Neural cell (in vitro differentiated cells): Measurements from ENCODE around the gene SLC28A1. TPM values are rescaled to one million over a fixed set of nuclear protein-coding genes. Genes with fewer than 3 reads are reported as not detected.

ENCODE experiments used
- H2AFZ ChIP-seq: fragments of 200-600, 300-800 bp; sonication (generic), shearing (Covaris generic); 2 replicates; pipeline ENCODE4 v1.6.0; 2014; ENCODE audit warnings: low read depth, mild to moderate bottlenecking, antibody characterized with exemption, low read length, moderate library complexity
- H3F3A ChIP-seq: fragments of 200-600 bp; shearing (Covaris generic); 2 replicates; pipeline ENCODE4 v1.6.1; 2016; ENCODE audit warnings: mild to moderate bottlenecking, moderate library complexity, mixed read lengths, antibody characterized with exemption, low read length; ENCODE audit not compliant: insufficient read depth, poor library complexity, severe bottlenecking
- H3K27ac ChIP-seq: fragments of 200-600, 300-800 bp; sonication (generic), shearing (Covaris generic); 2 replicates; pipeline ENCODE4 v1.5.1; 2014; ENCODE audit warnings: mild to moderate bottlenecking, low read length, moderate library complexity
- H3K27me3 ChIP-seq: fragments of 300-800, 200-600 bp; sonication (generic), shearing (Covaris generic); 2 replicates; pipeline ENCODE4 v1.6.0; 2014; ENCODE audit warnings: mild to moderate bottlenecking, low read depth, low read length, moderate library complexity; ENCODE audit not compliant: insufficient read depth
- H3K36me3 ChIP-seq: fragments of 300-800, 200-600 bp; sonication (generic), shearing (Covaris generic); 2 replicates; pipeline ENCODE4 v1.5.1; 2014; ENCODE audit warnings: mild to moderate bottlenecking, antibody characterized with exemption, low read length, moderate library complexity; ENCODE audit not compliant: insufficient read depth
- H3K4me2 ChIP-seq: fragments of 300-800, 200-600 bp; sonication (generic), shearing (Covaris generic); 2 replicates; pipeline ENCODE4 v1.6.0; 2014; ENCODE audit warnings: mild to moderate bottlenecking, low read length
- H3K4me3 ChIP-seq: fragments of 300-800, 200-600 bp; sonication (generic), shearing (Covaris generic); 2 replicates; pipeline ENCODE4 v1.5.1; 2014; ENCODE audit warnings: mild to moderate bottlenecking, low read length, moderate library complexity
- H3K79me2 ChIP-seq: fragments of 200-600 bp; shearing (Covaris generic); replicated peaks from 2 replicates; pipeline ENCODE4 v1.6.0; 2014; ENCODE audit warnings: mild to moderate bottlenecking, low read length, moderate library complexity; ENCODE audit not compliant: insufficient read depth
- H3K9ac ChIP-seq: fragments of 300-800, 200-600 bp; sonication (generic), shearing (Covaris generic); 2 replicates; pipeline ENCODE4 v1.6.1; 2016; ENCODE audit warnings: mild to moderate bottlenecking, low read length, mixed read lengths
- H3K9me2 ChIP-seq: fragments of 200-600 bp; shearing (Covaris generic); 2 replicates; pipeline ENCODE4 v1.6.1; 2016; ENCODE audit warnings: mild to moderate bottlenecking, low read length, mixed read lengths; ENCODE audit not compliant: insufficient read depth
- H3K9me3 ChIP-seq: fragments of 200-600, 300-800 bp; sonication (generic), shearing (Covaris generic); 2 replicates; pipeline ENCODE4 v1.6.1; 2016; ENCODE audit warnings: mild to moderate bottlenecking, mixed run types, low read length, moderate library complexity, mixed read lengths
- H4K20me1 ChIP-seq: fragments of 200-600 bp; shearing (Covaris generic); 2 replicates; pipeline ENCODE4 v1.6.1; 2016; ENCODE audit warnings: mild to moderate bottlenecking, mixed run types; ENCODE audit not compliant: insufficient read depth
- EP300 ChIP-seq: fragments of 450-650 bp; conservative IDR thresholded peaks from 2 replicates; pipeline ENCODE4 v1.6.1; 2014; ENCODE audit warnings: antibody characterized with exemption, mild to moderate bottlenecking, moderate library complexity; ENCODE audit not compliant: poor library complexity, severe bottlenecking
- EZH2 ChIP-seq: fragments of 200-600, 300-800 bp; shearing (Covaris generic), sonication (generic); IDR thresholded peaks from 2 replicates; pipeline ENCODE4 v1.6.1; 2014; ENCODE audit warnings: antibody characterized with exemption, low read length, borderline replicate concordance, mild to moderate bottlenecking; ENCODE audit not compliant: insufficient read depth, poor library complexity, severe bottlenecking
- MXI1 ChIP-seq: fragments of 450-650 bp; conservative IDR thresholded peaks from 2 replicates; pipeline ENCODE4 v1.6.1; 2014; ENCODE audit warnings: antibody characterized with exemption, mild to moderate bottlenecking; ENCODE audit not compliant: poor library complexity, severe bottlenecking
- POLR2AphosphoS5 ChIP-seq: IDR thresholded peaks from 2 replicates; pipeline ENCODE4 v1.6.1; 2012
- RAD21 ChIP-seq: fragments of 450-650 bp; conservative IDR thresholded peaks from 2 replicates; pipeline ENCODE4 v1.6.1; 2014; ENCODE audit warnings: antibody characterized with exemption, mild to moderate bottlenecking, moderate library complexity
- SMC3 ChIP-seq: fragments of 450-650 bp; conservative IDR thresholded peaks from 2 replicates; pipeline ENCODE4 v1.6.1; 2014; ENCODE audit warnings: antibody characterized with exemption, mild to moderate bottlenecking, moderate library complexity; ENCODE audit not compliant: poor library complexity
- TAF1 ChIP-seq: IDR thresholded peaks from 2 replicates; pipeline ENCODE4 v1.6.1; 2012; ENCODE audit warnings: low read depth
- polyA plus RNA-seq: library from polyadenylated mRNA; depleted of rRNA; stranded (reverse); fragments of >200 nt; gene quantifications from 2 replicates; pipeline ENCODE4 v1.2.3, GENCODE V29; 2014
- TF ChIP-seq, protein P1 (sequence below): IDR thresholded peaks from 2 replicates; pipeline ENCODE4 v1.6.1; 2012; ENCODE audit warnings: borderline replicate concordance
- TF ChIP-seq, protein P2 (sequence below): fragments of 450-650 bp; IDR thresholded peaks from 2 replicates; pipeline ENCODE4 v1.5.1; 2014; ENCODE audit warnings: antibody characterized with exemption, mild to moderate bottlenecking, moderate library complexity; ENCODE audit not compliant: poor library complexity, severe bottlenecking

SLC28A1 gene
- polyA plus RNA-seq, 1 donor from 2014 or later = not detected

DNA sequence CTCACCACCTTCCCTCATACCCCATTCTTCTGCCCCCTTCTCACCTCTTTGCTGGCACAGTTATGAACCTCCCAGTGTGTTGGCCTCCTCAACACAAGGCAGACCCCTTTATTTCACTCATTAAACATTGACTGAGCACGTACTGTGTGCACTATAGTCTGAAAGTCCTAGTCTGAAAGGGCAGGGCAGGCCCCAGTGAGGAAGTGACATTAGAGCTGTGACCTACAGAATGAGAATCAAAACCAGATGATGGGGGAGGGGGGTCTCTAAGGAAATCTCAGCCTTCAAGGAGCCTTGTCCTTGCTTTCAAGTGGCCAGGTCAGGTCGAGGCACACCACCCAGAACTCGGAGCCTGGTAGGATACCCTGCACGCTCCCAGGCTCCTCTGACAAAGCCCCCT is 3.5 kb downstream of the SLC28A1 start:
- no peaks in the 10 kb centered on the region for H3K36me3 ChIP-seq
- no peaks in the 10 kb centered on the region for H3K79me2 ChIP-seq
- H3K27ac ChIP-seq = no peak overlapping the region
- no peaks in the 10 kb centered on the region for H3K27me3 ChIP-seq
- no peak overlapping the region for H3K4me3 ChIP-seq
- TF ChIP-seq POLR2AphosphoS5 (no peak), RAD21 (no peak), EP300 (no peak), EZH2 (no peak)
- TF ChIP-seq, protein P1, sequence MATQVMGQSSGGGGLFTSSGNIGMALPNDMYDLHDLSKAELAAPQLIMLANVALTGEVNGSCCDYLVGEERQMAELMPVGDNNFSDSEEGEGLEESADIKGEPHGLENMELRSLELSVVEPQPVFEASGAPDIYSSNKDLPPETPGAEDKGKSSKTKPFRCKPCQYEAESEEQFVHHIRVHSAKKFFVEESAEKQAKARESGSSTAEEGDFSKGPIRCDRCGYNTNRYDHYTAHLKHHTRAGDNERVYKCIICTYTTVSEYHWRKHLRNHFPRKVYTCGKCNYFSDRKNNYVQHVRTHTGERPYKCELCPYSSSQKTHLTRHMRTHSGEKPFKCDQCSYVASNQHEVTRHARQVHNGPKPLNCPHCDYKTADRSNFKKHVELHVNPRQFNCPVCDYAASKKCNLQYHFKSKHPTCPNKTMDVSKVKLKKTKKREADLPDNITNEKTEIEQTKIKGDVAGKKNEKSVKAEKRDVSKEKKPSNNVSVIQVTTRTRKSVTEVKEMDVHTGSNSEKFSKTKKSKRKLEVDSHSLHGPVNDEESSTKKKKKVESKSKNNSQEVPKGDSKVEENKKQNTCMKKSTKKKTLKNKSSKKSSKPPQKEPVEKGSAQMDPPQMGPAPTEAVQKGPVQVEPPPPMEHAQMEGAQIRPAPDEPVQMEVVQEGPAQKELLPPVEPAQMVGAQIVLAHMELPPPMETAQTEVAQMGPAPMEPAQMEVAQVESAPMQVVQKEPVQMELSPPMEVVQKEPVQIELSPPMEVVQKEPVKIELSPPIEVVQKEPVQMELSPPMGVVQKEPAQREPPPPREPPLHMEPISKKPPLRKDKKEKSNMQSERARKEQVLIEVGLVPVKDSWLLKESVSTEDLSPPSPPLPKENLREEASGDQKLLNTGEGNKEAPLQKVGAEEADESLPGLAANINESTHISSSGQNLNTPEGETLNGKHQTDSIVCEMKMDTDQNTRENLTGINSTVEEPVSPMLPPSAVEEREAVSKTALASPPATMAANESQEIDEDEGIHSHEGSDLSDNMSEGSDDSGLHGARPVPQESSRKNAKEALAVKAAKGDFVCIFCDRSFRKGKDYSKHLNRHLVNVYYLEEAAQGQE = no peak
- no peaks in the 10 kb centered on the region for H3K9me2 ChIP-seq
- H4K20me1 ChIP-seq = no peaks in the 10 kb centered on the region
- H3K9me3 ChIP-seq = no peaks in the 10 kb centered on the region
- H3K9ac ChIP-seq = no peak overlapping the region
- H2AFZ ChIP-seq = no peak overlapping the region
- no peaks in the 10 kb centered on the region for H3F3A ChIP-seq
- H3K4me2 ChIP-seq = no peak overlapping the region

DNA sequence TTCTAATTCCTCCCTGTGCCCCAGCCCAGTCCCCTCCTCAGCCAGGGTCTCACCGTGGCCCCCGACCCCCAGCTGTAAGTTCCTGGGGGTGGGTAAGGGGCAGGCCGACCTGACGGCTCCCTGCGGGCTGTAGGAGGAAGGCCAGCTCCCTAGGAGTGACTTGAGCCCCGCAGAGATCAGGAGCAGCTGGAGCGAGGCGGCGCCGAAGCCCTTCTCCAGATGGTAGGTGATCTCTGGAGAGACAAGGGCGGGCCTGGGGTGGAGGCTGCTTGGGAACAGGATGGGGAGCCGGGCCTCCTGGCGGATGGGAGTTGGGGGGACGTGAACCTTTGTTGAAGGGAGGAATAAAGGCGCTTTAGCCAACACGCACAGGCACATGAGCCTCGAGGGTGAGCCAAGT is 4.2 kb downstream of the SLC28A1 start:
- Histone ChIP-seq H3K36me3 (no peaks in the 10 kb centered on the region), H2AFZ (no peak overlapping the region), H3K4me3 (no peak overlapping the region), H3K27me3 (no peaks in the 10 kb centered on the region), H4K20me1 (no peaks in the 10 kb centered on the region), H3K4me2 (no peak overlapping the region), H3K27ac (no peak overlapping the region), H3K9ac (no peak overlapping the region), H3K79me2 (no peaks in the 10 kb centered on the region), H3K9me3 (no peaks in the 10 kb centered on the region), H3K9me2 (no peaks in the 10 kb centered on the region), H3F3A (no peaks in the 10 kb centered on the region)
- TF ChIP-seq SMC3 (no peak), EP300 (no peak), TAF1 (no peak), RAD21 (no peak), POLR2AphosphoS5 (no peak), MXI1 (no peak), EZH2 (no peak)
- TF ChIP-seq, protein P1 = no peak
- TF ChIP-seq, protein P2, sequence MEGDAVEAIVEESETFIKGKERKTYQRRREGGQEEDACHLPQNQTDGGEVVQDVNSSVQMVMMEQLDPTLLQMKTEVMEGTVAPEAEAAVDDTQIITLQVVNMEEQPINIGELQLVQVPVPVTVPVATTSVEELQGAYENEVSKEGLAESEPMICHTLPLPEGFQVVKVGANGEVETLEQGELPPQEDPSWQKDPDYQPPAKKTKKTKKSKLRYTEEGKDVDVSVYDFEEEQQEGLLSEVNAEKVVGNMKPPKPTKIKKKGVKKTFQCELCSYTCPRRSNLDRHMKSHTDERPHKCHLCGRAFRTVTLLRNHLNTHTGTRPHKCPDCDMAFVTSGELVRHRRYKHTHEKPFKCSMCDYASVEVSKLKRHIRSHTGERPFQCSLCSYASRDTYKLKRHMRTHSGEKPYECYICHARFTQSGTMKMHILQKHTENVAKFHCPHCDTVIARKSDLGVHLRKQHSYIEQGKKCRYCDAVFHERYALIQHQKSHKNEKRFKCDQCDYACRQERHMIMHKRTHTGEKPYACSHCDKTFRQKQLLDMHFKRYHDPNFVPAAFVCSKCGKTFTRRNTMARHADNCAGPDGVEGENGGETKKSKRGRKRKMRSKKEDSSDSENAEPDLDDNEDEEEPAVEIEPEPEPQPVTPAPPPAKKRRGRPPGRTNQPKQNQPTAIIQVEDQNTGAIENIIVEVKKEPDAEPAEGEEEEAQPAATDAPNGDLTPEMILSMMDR = no peak
